ENCODE data around the gene SIAH1.
"Not testable (repeated sequence)": the region's sequence is repeated elsewhere in the genome, so short reads cannot be mapped to it uniquely, and the experiment has no call there.

SIAH1 gene

DNA sequence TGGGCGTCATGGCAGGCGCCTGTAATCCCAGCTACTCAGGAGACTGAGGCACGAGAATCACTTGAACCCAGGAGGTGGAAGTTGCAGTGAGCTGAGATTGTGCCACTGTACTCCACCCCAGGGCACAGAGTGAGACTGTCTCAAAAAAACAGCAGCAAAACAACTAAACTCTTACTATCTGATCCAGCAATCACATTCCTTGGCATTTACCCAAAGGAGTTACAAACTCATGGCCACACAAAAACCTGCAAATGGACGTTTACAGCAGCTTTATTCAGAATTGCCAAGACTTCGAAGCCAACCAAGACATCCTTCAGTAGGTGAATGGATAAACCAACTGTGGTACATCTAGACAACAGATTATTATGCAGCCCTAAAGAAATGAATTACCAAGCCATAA is 4.0 kb downstream of the SIAH1 start:
- 92% methylated on average over 4 of the region's 5 CpGs for WGBS (ENCODE audit: insufficient coverage)
- Histone ChIP-seq H3K27me3 (replicated peaks in 2 of 5; ENCODE audit: control insufficient read depth in 4 of 5, insufficient read depth in 5 of 5, low read length in 4 of 5) (no peaks in the 10 kb centered on the region), H3K4me3 (ENCODE audit: control insufficient read depth in 1 of 7, extremely low read depth in 1 of 7, insufficient read depth in 4 of 7, low read depth in 2 of 7, low read length in 6 of 7) (no peak overlapping the region), H3K9me3 (ENCODE audit: control extremely low read depth in 1 of 5, control insufficient read depth in 4 of 5, insufficient read depth in 2 of 5, low read depth in 1 of 5, low read length in 4 of 5) (no peaks in the 10 kb centered on the region), H3K27ac (ENCODE audit: insufficient read depth in 1 of 2, low read depth in 1 of 2, low read length in 2 of 2, poor library complexity in 1 of 2, severe bottlenecking in 2 of 2) (no peak overlapping the region), H3K4me1 (ENCODE audit: control extremely low read depth in 1 of 4, control insufficient read depth in 4 of 4, insufficient read depth in 4 of 4, low read length in 3 of 4) (peaks cover 21 to 53% (median 39%) of the 10 kb centered on the region in 4 experiments), H3K36me3 (ENCODE audit: control insufficient read depth in 4 of 4, insufficient read depth in 4 of 4, low read length in 3 of 4) (no peaks in the 10 kb centered on the region)
- no peak for DNase-seq
- POLR2A ChIA-PET, result no interaction called here
- CTCF ChIA-PET, result interaction anchor here (0.8 to 1.2 kb wide), 3 partner anchors 10 to 242 kb away, joined by 3 to 4 read pairs (median 3); no protein-coding TSS in a partner anchor

DNA sequence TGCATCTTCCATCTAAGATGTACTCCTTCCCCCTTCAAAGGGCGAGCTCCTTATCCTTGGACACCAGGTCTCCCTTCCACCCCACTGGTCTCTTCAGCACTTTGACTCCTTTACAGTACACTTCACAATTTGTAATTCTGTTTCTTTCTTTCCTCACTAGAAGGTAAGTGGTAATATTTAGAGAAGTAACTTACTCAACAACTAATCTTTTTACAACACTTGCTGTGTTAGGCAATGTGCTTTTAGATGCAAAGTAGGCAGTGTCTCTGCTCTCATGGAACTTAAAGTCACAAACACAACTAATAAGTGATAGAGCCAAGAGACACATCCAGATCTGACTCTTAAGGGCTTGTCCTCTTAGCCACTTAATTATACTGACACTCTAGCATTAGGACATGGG is 6.4 kb downstream of the SIAH1 start:
- ChIA-PET POLR2A (no interaction called here), CTCF (interaction anchor here (0.7 to 1.8 kb wide), 3 partner anchors 9 to 251 kb away, joined by 3 to 7 read pairs (median 4); no protein-coding TSS in a partner anchor)
- peak overlapping the region in 2 of 7 experiments; percentile 4 to 45 for H3K4me3 ChIP-seq (ENCODE audit: control insufficient read depth in 1 of 7, extremely low read depth in 1 of 7, insufficient read depth in 4 of 7, low read depth in 2 of 7, low read length in 6 of 7)
- H3K27me3 ChIP-seq (replicated peaks in 2 of 5; ENCODE audit: control insufficient read depth in 4 of 5, insufficient read depth in 5 of 5, low read length in 4 of 5), result no peaks in the 10 kb centered on the region
- peaks cover 21 to 54% (median 33%) of the 10 kb centered on the region in 4 experiments for H3K4me1 ChIP-seq (ENCODE audit: control extremely low read depth in 1 of 4, control insufficient read depth in 4 of 4, insufficient read depth in 4 of 4, low read length in 3 of 4)
- no peak overlapping the region for H3K27ac ChIP-seq (ENCODE audit: insufficient read depth in 1 of 2, low read depth in 1 of 2, low read length in 2 of 2, poor library complexity in 1 of 2, severe bottlenecking in 2 of 2)
- H3K36me3 ChIP-seq (ENCODE audit: control insufficient read depth in 4 of 4, insufficient read depth in 4 of 4, low read length in 3 of 4), result no peaks in the 10 kb centered on the region
- no CpG with 5 or more reads among the region's 1 CpG for WGBS (ENCODE audit: insufficient coverage)
- peak in 2 of 3 donors; percentile 47 to 64 for DNase-seq
- H3K9me3 ChIP-seq (ENCODE audit: control extremely low read depth in 1 of 5, control insufficient read depth in 4 of 5, insufficient read depth in 2 of 5, low read depth in 1 of 5, low read length in 4 of 5), result no peaks in the 10 kb centered on the region

DNA sequence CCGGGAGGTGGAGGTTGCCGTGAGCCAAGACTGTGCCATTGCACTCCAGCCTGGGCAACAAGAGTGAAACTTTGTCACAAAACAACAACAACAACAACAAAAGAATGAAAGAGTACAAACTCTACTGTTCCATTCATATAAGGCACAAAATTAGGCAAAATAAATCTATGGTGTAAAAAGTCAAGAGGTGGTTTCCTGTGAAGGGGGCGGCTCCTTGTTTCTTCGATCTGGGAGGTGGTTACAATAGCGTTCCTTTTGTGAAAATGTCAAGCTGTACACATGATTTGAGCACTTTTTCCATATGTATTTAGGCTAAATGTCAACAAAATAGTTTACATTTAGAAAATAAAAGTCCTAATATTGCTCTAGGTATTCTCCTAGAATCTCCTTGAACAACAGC is 6.9 kb downstream of the SIAH1 start:
- H3K4me3 ChIP-seq (ENCODE audit: control insufficient read depth in 1 of 7, extremely low read depth in 1 of 7, insufficient read depth in 4 of 7, low read depth in 2 of 7, low read length in 6 of 7), result peak overlapping the region in 2 of 7 experiments; percentile 4 to 45
- CTCF ChIA-PET, result interaction anchor here (0.6 to 1.8 kb wide), 4 partner anchors 9 to 251 kb away, joined by 3 to 7 read pairs (median 4); no protein-coding TSS in a partner anchor
- no peak overlapping the region for H3K27ac ChIP-seq (ENCODE audit: insufficient read depth in 1 of 2, low read depth in 1 of 2, low read length in 2 of 2, poor library complexity in 1 of 2, severe bottlenecking in 2 of 2)
- 100% methylated on average over 2 of the region's 5 CpGs for WGBS (ENCODE audit: insufficient coverage)
- POLR2A ChIA-PET, result no interaction called here
- no peaks in the 10 kb centered on the region for H3K36me3 ChIP-seq (ENCODE audit: control insufficient read depth in 4 of 4, insufficient read depth in 4 of 4, low read length in 3 of 4)
- DNase-seq, result peak in 1 of 3 donors; percentile 39
- no peaks in the 10 kb centered on the region for H3K9me3 ChIP-seq (ENCODE audit: control extremely low read depth in 1 of 5, control insufficient read depth in 4 of 5, insufficient read depth in 2 of 5, low read depth in 1 of 5, low read length in 4 of 5)
- no peaks in the 10 kb centered on the region for H3K27me3 ChIP-seq (replicated peaks in 2 of 5; ENCODE audit: control insufficient read depth in 4 of 5, insufficient read depth in 5 of 5, low read length in 4 of 5)
- H3K4me1 ChIP-seq (ENCODE audit: control extremely low read depth in 1 of 4, control insufficient read depth in 4 of 4, insufficient read depth in 4 of 4, low read length in 3 of 4), result peaks cover 15 to 54% (median 28%) of the 10 kb centered on the region in 4 experiments

DNA sequence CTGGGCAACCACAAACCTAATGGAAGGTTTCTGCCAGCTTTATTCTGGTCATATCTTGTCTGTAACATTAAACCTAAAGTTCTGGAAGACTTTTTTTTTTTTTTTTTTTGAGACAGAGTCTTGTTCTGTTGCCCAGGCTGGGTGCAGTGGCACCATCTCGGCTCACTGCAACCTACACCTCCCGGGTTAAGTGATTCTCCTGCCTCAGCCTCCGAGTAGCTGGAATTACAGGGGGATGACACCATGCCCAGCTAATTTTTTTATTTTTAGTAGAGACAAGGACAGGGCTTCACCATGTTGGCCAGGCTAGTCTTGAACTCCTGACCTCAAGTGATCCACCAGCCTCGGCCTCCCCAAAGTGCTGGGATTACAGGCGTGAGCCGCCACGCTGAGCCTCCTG is 7.9 kb downstream of the SIAH1 start:
- H3K9me3 ChIP-seq (ENCODE audit: control extremely low read depth in 1 of 5, control insufficient read depth in 4 of 5, insufficient read depth in 2 of 5, low read depth in 1 of 5, low read length in 4 of 5); H3K27ac ChIP-seq (ENCODE audit: insufficient read depth in 1 of 2, low read depth in 1 of 2, low read length in 2 of 2, poor library complexity in 1 of 2, severe bottlenecking in 2 of 2); H3K4me3 ChIP-seq (ENCODE audit: control insufficient read depth in 1 of 7, extremely low read depth in 1 of 7, insufficient read depth in 4 of 7, low read depth in 2 of 7, low read length in 6 of 7); H3K36me3 ChIP-seq (ENCODE audit: control insufficient read depth in 4 of 4, insufficient read depth in 4 of 4, low read length in 3 of 4); H3K27me3 ChIP-seq (replicated peaks in 2 of 5; ENCODE audit: control insufficient read depth in 4 of 5, insufficient read depth in 5 of 5, low read length in 4 of 5): not testable (repeated sequence)
- 96% methylated on average over 4 of the region's 7 CpGs for WGBS (ENCODE audit: insufficient coverage)
- POLR2A ChIA-PET, result interaction anchor here (0.6 kb wide), 1 partner anchor 13 kb away, joined by 3 read pairs; no protein-coding TSS in a partner anchor
- CTCF ChIA-PET, result interaction anchor here (0.6 to 1.8 kb wide), 4 partner anchors 9 to 41 kb away, joined by 3 to 5 read pairs (median 4); no protein-coding TSS in a partner anchor
- peak in 1 of 3 donors; percentile 40 for DNase-seq
- peaks cover 12 to 49% (median 27%) of the 10 kb centered on the region in 4 experiments for H3K4me1 ChIP-seq (ENCODE audit: control extremely low read depth in 1 of 4, control insufficient read depth in 4 of 4, insufficient read depth in 4 of 4, low read length in 3 of 4)

DNA sequence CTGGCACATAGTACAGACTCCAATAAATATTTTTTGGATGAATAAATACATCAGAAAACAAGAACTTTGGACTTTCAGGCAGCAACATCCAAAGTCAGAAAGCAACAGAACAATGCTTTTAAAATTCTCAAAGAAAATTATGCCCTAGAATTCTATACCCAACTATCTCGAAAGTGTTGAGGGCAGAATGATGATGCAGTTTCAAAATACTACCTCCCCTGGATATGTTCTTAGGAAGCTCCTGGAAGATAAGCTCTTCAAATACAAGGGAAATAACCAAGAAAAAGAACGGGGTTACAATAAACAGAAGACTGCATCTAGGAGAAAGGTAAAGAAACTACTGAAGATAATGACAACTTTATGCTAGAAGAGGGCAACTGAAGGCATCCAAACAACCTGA is 11.0 kb downstream of the SIAH1 start:
- Histone ChIP-seq H3K27ac (ENCODE audit: insufficient read depth in 1 of 2, low read depth in 1 of 2, low read length in 2 of 2, poor library complexity in 1 of 2, severe bottlenecking in 2 of 2) (no peak overlapping the region), H3K4me1 (ENCODE audit: control extremely low read depth in 1 of 4, control insufficient read depth in 4 of 4, insufficient read depth in 4 of 4, low read length in 3 of 4) (peaks cover 12 to 41% (median 21%) of the 10 kb centered on the region in 4 experiments), H3K36me3 (ENCODE audit: control insufficient read depth in 4 of 4, insufficient read depth in 4 of 4, low read length in 3 of 4) (no peaks in the 10 kb centered on the region), H3K4me3 (ENCODE audit: control insufficient read depth in 1 of 7, extremely low read depth in 1 of 7, insufficient read depth in 4 of 7, low read depth in 2 of 7, low read length in 6 of 7) (no peak overlapping the region), H3K27me3 (replicated peaks in 2 of 5; ENCODE audit: control insufficient read depth in 4 of 5, insufficient read depth in 5 of 5, low read length in 4 of 5) (no peaks in the 10 kb centered on the region), H3K9me3 (ENCODE audit: control extremely low read depth in 1 of 5, control insufficient read depth in 4 of 5, insufficient read depth in 2 of 5, low read depth in 1 of 5, low read length in 4 of 5) (no peaks in the 10 kb centered on the region)
- POLR2A ChIA-PET, result no interaction called here
- CTCF ChIA-PET, result interaction anchor here (1.3 kb wide), 1 partner anchor 8 kb away, joined by 5 read pairs; no protein-coding TSS in a partner anchor
- WGBS (ENCODE audit: insufficient coverage), result 86% methylated on average over 1 of the region's 2 CpGs
- no peak for DNase-seq

DNA sequence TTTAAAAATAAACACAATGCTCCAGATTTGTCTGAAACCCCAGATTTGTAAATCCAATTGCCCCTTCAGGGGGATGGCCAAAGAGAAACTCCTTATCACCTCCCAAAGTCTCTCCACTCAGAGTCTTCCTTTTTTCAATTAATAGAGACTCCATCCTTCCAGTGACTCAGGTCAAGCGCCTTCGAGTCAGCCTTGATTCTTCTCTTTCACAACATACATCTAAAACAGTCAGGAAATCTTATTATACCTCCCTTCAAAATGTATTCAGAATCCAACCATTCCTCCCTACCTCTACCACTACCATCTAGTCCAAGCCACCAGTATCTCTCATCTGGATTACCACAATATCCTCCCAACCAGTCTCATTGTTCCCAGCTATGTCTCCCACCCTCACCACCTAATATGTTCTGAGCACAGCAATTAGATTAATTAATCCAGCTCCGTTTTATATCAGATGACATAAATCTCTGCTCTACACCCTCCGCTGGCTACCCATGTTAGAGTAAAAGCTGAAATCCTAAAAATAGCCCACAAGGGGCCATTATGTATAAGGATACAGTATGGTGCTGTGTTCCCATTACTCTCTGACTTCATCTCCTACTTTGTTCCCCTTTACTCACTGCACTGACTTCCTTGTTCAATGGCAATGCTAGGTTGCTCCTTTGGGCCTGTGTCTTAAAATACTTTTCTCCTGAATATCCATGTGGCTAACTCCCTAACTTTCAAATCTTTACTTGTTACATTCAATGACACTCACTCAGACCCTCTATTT is 11.8 kb downstream of the SIAH1 start:
- no peak for DNase-seq
- H3K27me3 ChIP-seq (replicated peaks in 2 of 5; ENCODE audit: control insufficient read depth in 4 of 5, insufficient read depth in 5 of 5, low read length in 4 of 5), result no peaks in the 10 kb centered on the region
- H3K27ac ChIP-seq (ENCODE audit: insufficient read depth in 1 of 2, low read depth in 1 of 2, low read length in 2 of 2, poor library complexity in 1 of 2, severe bottlenecking in 2 of 2), result no peak overlapping the region
- ChIA-PET POLR2A (no interaction called here), CTCF (no interaction called here)
- H3K4me1 ChIP-seq (ENCODE audit: control extremely low read depth in 1 of 4, control insufficient read depth in 4 of 4, insufficient read depth in 4 of 4, low read length in 3 of 4), result peaks cover 9 to 33% (median 13%) of the 10 kb centered on the region in 4 experiments
- H3K4me3 ChIP-seq (ENCODE audit: control insufficient read depth in 1 of 7, extremely low read depth in 1 of 7, insufficient read depth in 4 of 7, low read depth in 2 of 7, low read length in 6 of 7), result no peak overlapping the region
- 95% methylated on average over 3 of the region's 4 CpGs for WGBS (ENCODE audit: insufficient coverage)
- no peaks in the 10 kb centered on the region for H3K36me3 ChIP-seq (ENCODE audit: control insufficient read depth in 4 of 4, insufficient read depth in 4 of 4, low read length in 3 of 4)
- no peaks in the 10 kb centered on the region for H3K9me3 ChIP-seq (ENCODE audit: control extremely low read depth in 1 of 5, control insufficient read depth in 4 of 5, insufficient read depth in 2 of 5, low read depth in 1 of 5, low read length in 4 of 5)

DNA sequence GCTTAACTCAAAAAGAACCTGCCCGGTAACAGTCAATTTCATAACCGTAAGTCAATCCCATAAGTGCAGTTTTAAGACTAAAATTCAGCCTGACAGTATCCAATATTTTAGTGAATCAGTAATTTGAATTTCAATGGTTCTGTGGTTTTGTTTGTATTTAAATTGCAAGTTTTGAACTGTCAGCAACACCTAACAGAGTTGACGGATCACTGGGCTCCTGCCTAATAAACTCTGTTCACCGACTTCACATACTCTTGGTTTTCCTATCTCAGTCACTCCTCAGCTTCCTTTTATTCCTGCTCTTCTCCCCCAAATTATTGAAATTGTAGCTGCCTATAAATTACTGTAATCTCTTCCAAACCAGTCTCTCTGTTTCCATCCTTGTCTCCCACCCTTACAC is 12.5 kb downstream of the SIAH1 start:
- no peaks in the 10 kb centered on the region for H3K36me3 ChIP-seq (ENCODE audit: control insufficient read depth in 4 of 4, insufficient read depth in 4 of 4, low read length in 3 of 4)
- CTCF ChIA-PET, result no interaction called here
- no peak overlapping the region for H3K4me3 ChIP-seq (ENCODE audit: control insufficient read depth in 1 of 7, extremely low read depth in 1 of 7, insufficient read depth in 4 of 7, low read depth in 2 of 7, low read length in 6 of 7)
- POLR2A ChIA-PET, result no interaction called here
- H3K4me1 ChIP-seq (ENCODE audit: control extremely low read depth in 1 of 4, control insufficient read depth in 4 of 4, insufficient read depth in 4 of 4, low read length in 3 of 4), result peaks cover 6 to 33% (median 8%) of the 10 kb centered on the region in 4 experiments
- no peaks in the 10 kb centered on the region for H3K9me3 ChIP-seq (ENCODE audit: control extremely low read depth in 1 of 5, control insufficient read depth in 4 of 5, insufficient read depth in 2 of 5, low read depth in 1 of 5, low read length in 4 of 5)
- H3K27ac ChIP-seq (ENCODE audit: insufficient read depth in 1 of 2, low read depth in 1 of 2, low read length in 2 of 2, poor library complexity in 1 of 2, severe bottlenecking in 2 of 2), result no peak overlapping the region
- WGBS (ENCODE audit: insufficient coverage), result 92% methylated on average over 2 of the region's 4 CpGs
- DNase-seq, result no peak
- no peaks in the 10 kb centered on the region for H3K27me3 ChIP-seq (replicated peaks in 2 of 5; ENCODE audit: control insufficient read depth in 4 of 5, insufficient read depth in 5 of 5, low read length in 4 of 5)
